22Rv1 (cell line): ENCODE data around the gene CDK3.
A peak's percentile ranks its signal among the peaks of the same experiment; 100 is the strongest.
"Not testable (repeated sequence)": the region's sequence is repeated elsewhere in the genome, so short reads cannot be mapped to it uniquely, and the experiment has no call there.

Source experiments
- H3K27ac ChIP-seq: fragments of 450-650 bp; 2 replicates; pipeline ENCODE4 v1.5.1; 2017
- CTCF ChIP-seq: fragments of 450-650 bp; IDR thresholded peaks from 2 replicates; pipeline ENCODE4 v1.5.1; 2017; ENCODE audit warnings: mild to moderate bottlenecking
- ZFX ChIP-seq: fragments of 450-650 bp; IDR thresholded peaks from 2 replicates; pipeline ENCODE4 v1.6.1; 2017; ENCODE audit warnings: antibody characterized with exemption, borderline replicate concordance

The CDK3 gene

GRCh38 chr17:76036497-76037261 lies 36.0 kb downstream of the CDK3 start:
- TF ChIP-seq CTCF: no peak
- TF ChIP-seq ZFX: no peak
- no peak overlapping the region for H3K27ac ChIP-seq

GRCh38 chr17:76038050-76038449 lies 37.4 kb downstream of the CDK3 start:
- H3K27ac ChIP-seq: peak overlapping the region; percentile 18; the same call in 1 of the 2 replicates
- TF ChIP-seq CTCF (no peak), ZFX (no peak)

- H3K27ac ChIP-seq: no peak overlapping the region
- no peak for TF ChIP-seq ZFX
- TF ChIP-seq CTCF: no peak
These were observed 38.5 kb downstream of the CDK3 start for GRCh38 chr17:76039121-76039520.

GRCh38 chr17:76040376-76040775 lies 39.7 kb downstream of the CDK3 start:
- TF ChIP-seq ZFX: no peak
- TF ChIP-seq CTCF: no peak
- H3K27ac ChIP-seq: no peak overlapping the region

GRCh38 chr17:76042868-76043267 lies 42.2 kb downstream of the CDK3 start:
- H3K27ac ChIP-seq: not testable (repeated sequence)

- H3K27ac ChIP-seq: not testable (repeated sequence)
These were observed 43.9 kb downstream of the CDK3 start for GRCh38 chr17:76044475-76045007.

- no peak overlapping the region for H3K27ac ChIP-seq
- no peak for TF ChIP-seq ZFX
- TF ChIP-seq CTCF: no peak
These were observed 45.4 kb downstream of the CDK3 start for GRCh38 chr17:76046064-76046463.

GRCh38 chr17:76048025-76048605 lies 47.5 kb downstream of the CDK3 start:
- TF ChIP-seq ZFX (no peak), CTCF (no peak)
- no peak overlapping the region for H3K27ac ChIP-seq
